ENCODE measurements around the gene PITRM1. TPM values are rescaled to one million over a fixed set of nuclear protein-coding genes. Genes with fewer than 3 reads are reported as not detected.

PITRM1 gene
- polyA plus RNA-seq, 2 of the 4 experiments (the other 2 are of a cell fraction), result 45.9 to 64.5 TPM

DNA sequence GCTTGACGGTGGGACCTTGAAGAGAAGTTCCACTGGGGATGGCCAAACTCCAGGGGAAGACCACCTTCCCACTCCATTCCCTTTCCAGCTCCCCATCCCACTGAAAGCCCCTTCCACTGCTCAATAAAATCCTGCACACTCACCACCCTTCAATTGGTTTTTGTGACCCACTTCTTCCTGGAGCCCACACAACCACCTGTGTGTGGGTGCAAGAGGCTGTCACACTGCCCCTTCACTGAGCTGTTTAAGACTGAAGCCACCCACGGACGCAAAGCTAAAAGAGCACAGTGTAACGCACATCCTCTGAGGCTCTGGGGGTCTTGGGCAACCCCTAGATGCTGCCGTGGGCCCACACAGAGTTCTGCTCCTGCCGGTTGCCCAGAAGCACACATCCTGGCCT lies 12.8 kb upstream of the PITRM1 start (continued):
- TF ChIP-seq, protein P1, sequence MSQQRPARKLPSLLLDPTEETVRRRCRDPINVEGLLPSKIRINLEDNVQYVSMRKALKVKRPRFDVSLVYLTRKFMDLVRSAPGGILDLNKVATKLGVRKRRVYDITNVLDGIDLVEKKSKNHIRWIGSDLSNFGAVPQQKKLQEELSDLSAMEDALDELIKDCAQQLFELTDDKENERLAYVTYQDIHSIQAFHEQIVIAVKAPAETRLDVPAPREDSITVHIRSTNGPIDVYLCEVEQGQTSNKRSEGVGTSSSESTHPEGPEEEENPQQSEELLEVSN (IDR thresholded peaks at IDR 0.05; ENCODE audit: borderline replicate concordance, low read depth), result no peak
- TF ChIP-seq POLR2A (IDR thresholded peaks at IDR 0.05; ENCODE audit: low read length) (no peak), FOXS1 (CRISPR knock-in tag; IDR thresholded peaks at IDR 0.05) (no peak), CBX8 (IDR thresholded peaks at IDR 0.05) (no peak)

DNA sequence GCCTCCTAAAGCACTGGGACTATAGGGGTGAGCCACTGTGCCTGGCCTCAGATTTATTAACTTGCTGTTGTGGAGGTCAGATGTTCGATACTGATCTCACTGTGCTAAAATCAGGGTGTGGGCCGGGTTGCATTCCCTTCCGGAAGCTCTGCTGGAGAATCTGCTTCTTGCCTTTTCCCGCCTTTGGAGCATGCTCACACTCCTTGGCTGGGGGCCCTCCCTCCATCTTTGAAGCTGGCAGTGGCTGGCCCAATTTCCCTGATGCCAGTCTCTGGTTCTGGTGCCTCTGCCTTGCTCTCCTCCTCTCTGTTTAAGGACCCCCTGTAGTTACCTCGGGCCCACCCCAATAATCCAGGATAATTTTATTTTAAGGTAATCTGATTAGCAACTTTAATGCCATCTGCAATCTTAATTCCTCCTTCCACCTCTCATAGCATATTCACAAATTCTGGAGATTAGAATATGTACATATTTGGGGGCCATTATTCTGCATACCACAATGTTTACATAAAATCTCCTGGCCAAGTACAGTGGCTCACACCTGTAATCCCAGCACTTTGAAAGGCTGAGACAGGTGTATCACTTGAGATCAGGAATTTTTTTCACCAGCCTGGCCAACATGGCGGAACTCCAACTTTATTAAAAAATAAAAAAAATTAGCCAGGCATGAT lies 7.9 kb upstream of the PITRM1 start:
- ATAC-seq (no peak), DNase-seq (ENCODE audit: low read depth in 1 of 2, low spot score in 1 of 2) (no peak), FAIRE-seq (no peak)
- no peaks in the 10 kb centered on the region for H3K4me1 ChIP-seq
- H3K4me3 ChIP-seq, result no peak overlapping the region
- POLR2A ChIA-PET, result no interaction called here
- H3K9me3 ChIP-seq, result peaks cover 7% of the 10 kb centered on the region; the same call in 1 of the 3 replicates
- TF ChIP-seq ZNF302 (CRISPR knock-in tag; IDR thresholded peaks at IDR 0.05), result no peak
- TF ChIP-seq PHF8 (IDR thresholded peaks at IDR 0.05; ENCODE audit: borderline replicate concordance, low read depth), result no peak
- no peak for TF ChIP-seq SREBF2 (IDR thresholded peaks at IDR 0.05)
- TF ChIP-seq RARB (CRISPR knock-in tag; IDR thresholded peaks at IDR 0.05), result no peak
- TF ChIP-seq FOSB (CRISPR knock-in tag; IDR thresholded peaks at IDR 0.05), result no peak
- no peak for TF ChIP-seq TFCP2L1 (CRISPR knock-in tag; IDR thresholded peaks at IDR 0.05)
- TF ChIP-seq, protein P2, sequence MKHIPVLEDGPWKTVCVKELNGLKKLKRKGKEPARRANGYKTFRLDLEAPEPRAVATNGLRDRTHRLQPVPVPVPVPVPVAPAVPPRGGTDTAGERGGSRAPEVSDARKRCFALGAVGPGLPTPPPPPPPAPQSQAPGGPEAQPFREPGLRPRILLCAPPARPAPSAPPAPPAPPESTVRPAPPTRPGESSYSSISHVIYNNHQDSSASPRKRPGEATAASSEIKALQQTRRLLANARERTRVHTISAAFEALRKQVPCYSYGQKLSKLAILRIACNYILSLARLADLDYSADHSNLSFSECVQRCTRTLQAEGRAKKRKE (CRISPR knock-in tag; IDR thresholded peaks at IDR 0.05; ENCODE audit: low read depth), result no peak
- TF ChIP-seq NPAS2 (CRISPR knock-in tag; IDR thresholded peaks at IDR 0.05; ENCODE audit: borderline replicate concordance), result no peak
- no peak for TF ChIP-seq RNF2 (IDR thresholded peaks at IDR 0.05; ENCODE audit: borderline replicate concordance, low read depth)
- TF ChIP-seq KDM5A (IDR thresholded peaks at IDR 0.05), result no peak
- no peak for TF ChIP-seq POLR2AphosphoS2 (conservative IDR thresholded peaks at IDR 0.05; ENCODE audit: low read length)
- TF ChIP-seq, protein P3, sequence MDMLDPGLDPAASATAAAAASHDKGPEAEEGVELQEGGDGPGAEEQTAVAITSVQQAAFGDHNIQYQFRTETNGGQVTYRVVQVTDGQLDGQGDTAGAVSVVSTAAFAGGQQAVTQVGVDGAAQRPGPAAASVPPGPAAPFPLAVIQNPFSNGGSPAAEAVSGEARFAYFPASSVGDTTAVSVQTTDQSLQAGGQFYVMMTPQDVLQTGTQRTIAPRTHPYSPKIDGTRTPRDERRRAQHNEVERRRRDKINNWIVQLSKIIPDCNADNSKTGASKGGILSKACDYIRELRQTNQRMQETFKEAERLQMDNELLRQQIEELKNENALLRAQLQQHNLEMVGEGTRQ (IDR thresholded peaks at IDR 0.05), result no peak
- TF ChIP-seq ZC3H11A (IDR thresholded peaks at IDR 0.05), result no peak
- no peak for TF ChIP-seq CBX8 (IDR thresholded peaks at IDR 0.05)
- TF ChIP-seq MAFK (IDR thresholded peaks at IDR 0.05; ENCODE audit: partially characterized antibody), result no peak
- TF ChIP-seq, protein P4, sequence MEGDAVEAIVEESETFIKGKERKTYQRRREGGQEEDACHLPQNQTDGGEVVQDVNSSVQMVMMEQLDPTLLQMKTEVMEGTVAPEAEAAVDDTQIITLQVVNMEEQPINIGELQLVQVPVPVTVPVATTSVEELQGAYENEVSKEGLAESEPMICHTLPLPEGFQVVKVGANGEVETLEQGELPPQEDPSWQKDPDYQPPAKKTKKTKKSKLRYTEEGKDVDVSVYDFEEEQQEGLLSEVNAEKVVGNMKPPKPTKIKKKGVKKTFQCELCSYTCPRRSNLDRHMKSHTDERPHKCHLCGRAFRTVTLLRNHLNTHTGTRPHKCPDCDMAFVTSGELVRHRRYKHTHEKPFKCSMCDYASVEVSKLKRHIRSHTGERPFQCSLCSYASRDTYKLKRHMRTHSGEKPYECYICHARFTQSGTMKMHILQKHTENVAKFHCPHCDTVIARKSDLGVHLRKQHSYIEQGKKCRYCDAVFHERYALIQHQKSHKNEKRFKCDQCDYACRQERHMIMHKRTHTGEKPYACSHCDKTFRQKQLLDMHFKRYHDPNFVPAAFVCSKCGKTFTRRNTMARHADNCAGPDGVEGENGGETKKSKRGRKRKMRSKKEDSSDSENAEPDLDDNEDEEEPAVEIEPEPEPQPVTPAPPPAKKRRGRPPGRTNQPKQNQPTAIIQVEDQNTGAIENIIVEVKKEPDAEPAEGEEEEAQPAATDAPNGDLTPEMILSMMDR (IDR thresholded peaks at IDR 0.05), result no peak
- TF ChIP-seq MYC (IDR thresholded peaks at IDR 0.05; ENCODE audit: borderline replicate concordance, low read length), result no peak
- WGBS (ENCODE audit: missing lambda C conversion rate), result 57% methylated on average over 6 of the region's 6 CpGs
- CTCF ChIA-PET, result interaction anchor here (1.1 to 2.6 kb wide), 3 partner anchors 13 to 252 kb away, joined by 4 to 10 read pairs (median 10); no protein-coding TSS in a partner anchor
- no peak overlapping the region for H3K27ac ChIP-seq
- H3K4me2 ChIP-seq, result no peak overlapping the region

DNA sequence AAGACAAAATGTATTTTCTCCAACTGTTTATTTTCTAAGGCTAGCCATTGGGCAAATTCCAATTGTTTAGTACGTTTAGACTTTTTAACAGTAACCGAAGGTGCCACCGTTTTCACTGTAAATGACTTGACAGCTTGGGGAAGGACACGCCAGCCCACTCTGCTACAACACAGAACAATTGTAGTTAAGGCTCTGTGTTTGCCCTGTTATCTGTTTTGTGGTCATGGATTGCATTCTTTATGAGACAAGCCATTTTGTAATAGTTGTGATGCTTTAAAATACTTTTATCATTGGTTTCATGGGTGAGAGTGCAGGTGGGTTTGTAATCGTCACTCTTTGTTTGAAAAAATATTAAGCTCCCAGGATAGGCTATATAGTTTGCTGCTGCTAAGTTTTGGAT lies 6.6 kb upstream of the PITRM1 start:
- Histone ChIP-seq H3K4me3 (no peak overlapping the region), H3K9me3 (peaks cover 7% of the 10 kb centered on the region; the same call in 1 of the 3 replicates), H3K4me2 (no peak overlapping the region), H3K4me1 (no peaks in the 10 kb centered on the region), H3K27ac (no peak overlapping the region)
- ATAC-seq, result no peak
- WGBS (ENCODE audit: missing lambda C conversion rate), result 67% methylated on average over 5 of the region's 5 CpGs
- no peak for DNase-seq (ENCODE audit: low read depth in 1 of 2, low spot score in 1 of 2)
- no peak for FAIRE-seq
- POLR2A ChIA-PET, result no interaction called here
- CTCF ChIA-PET, result interaction anchor here (0.7 kb wide), 2 partner anchors 14 to 1287 kb away, joined by 3 read pairs; no protein-coding TSS in a partner anchor
- no peak for TF ChIP-seq TP53 (CRISPR knock-in tag; IDR thresholded peaks at IDR 0.05)
- TF ChIP-seq, protein P5, sequence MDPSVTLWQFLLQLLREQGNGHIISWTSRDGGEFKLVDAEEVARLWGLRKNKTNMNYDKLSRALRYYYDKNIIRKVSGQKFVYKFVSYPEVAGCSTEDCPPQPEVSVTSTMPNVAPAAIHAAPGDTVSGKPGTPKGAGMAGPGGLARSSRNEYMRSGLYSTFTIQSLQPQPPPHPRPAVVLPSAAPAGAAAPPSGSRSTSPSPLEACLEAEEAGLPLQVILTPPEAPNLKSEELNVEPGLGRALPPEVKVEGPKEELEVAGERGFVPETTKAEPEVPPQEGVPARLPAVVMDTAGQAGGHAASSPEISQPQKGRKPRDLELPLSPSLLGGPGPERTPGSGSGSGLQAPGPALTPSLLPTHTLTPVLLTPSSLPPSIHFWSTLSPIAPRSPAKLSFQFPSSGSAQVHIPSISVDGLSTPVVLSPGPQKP (IDR thresholded peaks at IDR 0.05; ENCODE audit: low read depth, low read length), result no peak
- TF ChIP-seq SREBF2 (IDR thresholded peaks at IDR 0.05), result no peak
- TF ChIP-seq KDM1A (IDR thresholded peaks at IDR 0.05; ENCODE audit: low read depth), result no peak
- no peak for TF ChIP-seq RARB (CRISPR knock-in tag; IDR thresholded peaks at IDR 0.05)
- no peak for TF ChIP-seq RNF2 (IDR thresholded peaks at IDR 0.05; ENCODE audit: borderline replicate concordance, low read depth)
- TF ChIP-seq, protein P4 (IDR thresholded peaks at IDR 0.05), result no peak
- no peak for TF ChIP-seq ZC3H11A (IDR thresholded peaks at IDR 0.05)
- TF ChIP-seq HEYL (CRISPR knock-in tag; IDR thresholded peaks at IDR 0.05), result no peak
